Measurements from ENCODE around the gene GID8. TPM values are rescaled to one million over a fixed set of nuclear protein-coding genes. Genes with fewer than 3 reads are reported as not detected.

GID8 gene
- total and polyA plus RNA-seq, 2 of the 13 experiments (the other 11 are each of a cell fraction or from before 2014, with no cell fraction given), result 39.6 to 59.8 TPM

GRCh38 chr20:62984666-62985443, 46.9 kb downstream of the GID8 start:
- peaks cover 49 to 91% of the 10 kb centered on the region in 2 experiments for H3K27me3 ChIP-seq (ENCODE audit: control insufficient read depth in 1 of 2, insufficient read depth in 2 of 2, low read length in 2 of 2)
- DNase-seq (ENCODE audit: low spot score) (no peak), FAIRE-seq (no peak), ATAC-seq (no peak)
- TF ChIP-seq MAFF (IDR thresholded peaks at IDR 0.05; ENCODE audit: low read depth, low read length), result peak; percentile 89
- no peak for TF ChIP-seq GMEB1 (CRISPR knock-in tag; IDR thresholded peaks at IDR 0.05; ENCODE audit: borderline replicate concordance)
- TF ChIP-seq POLR2AphosphoS5 (IDR thresholded peaks at IDR 0.05; ENCODE audit: low read depth, low read length), result no peak
- no peak for TF ChIP-seq RNF219 (CRISPR knock-in tag; IDR thresholded peaks at IDR 0.05)
- TF ChIP-seq MED8 (CRISPR knock-in tag; IDR thresholded peaks at IDR 0.05; ENCODE audit: insufficient replicate concordance), result no peak
- no peak for TF ChIP-seq ZNF850 (CRISPR knock-in tag; conservative IDR thresholded peaks at IDR 0.05)
- no peak for TF ChIP-seq GPBP1L1 (CRISPR knock-in tag; IDR thresholded peaks at IDR 0.05)
- TF ChIP-seq CBFB (CRISPR knock-in tag; IDR thresholded peaks at IDR 0.05), result no peak
- peak; percentile 89 to 93 for TF ChIP-seq MAFK (conservative IDR thresholded peaks at IDR 0.05 in 1 of 2, IDR thresholded peaks at IDR 0.05 in 1 of 2; ENCODE audit: low read length in 2 of 2)
- no peak for TF ChIP-seq ZNF180 (CRISPR knock-in tag; IDR thresholded peaks at IDR 0.05; ENCODE audit: borderline replicate concordance, low read depth)
- no TSS peak for BruUV-seq (replicated peaks)
- 18% methylated on average over 10 of the region's 18 CpGs for WGBS (ENCODE audit: low lambda C conversion rate)
- no peaks in the 10 kb centered on the region for H3K36me3 ChIP-seq (replicated peaks in 1 of 2; ENCODE audit: control insufficient read depth in 1 of 2, insufficient read depth in 2 of 2, low read length in 2 of 2)
- ChIA-PET POLR2A (no interaction called here), CTCF (ENCODE audit: low intra/inter-chr PET ratio, low total read pairs) (no interaction called here)
- no peak overlapping the region for H3K4me3 ChIP-seq (replicated peaks in 1 of 3; ENCODE audit: insufficient read depth in 1 of 3, low read depth in 2 of 3, low read length in 3 of 3)
- no peaks in the 10 kb centered on the region for H3K79me2 ChIP-seq (ENCODE audit: insufficient read depth, low read length)
- intact Hi-C loops (cut with micrococcal nuclease; ENCODE audit: unreplicated experiment) (no loop called here), in situ Hi-C loops (cut with HindIII; ENCODE audit: extremely low pct_ligation_motif_present, low pct_unique_long_range_greater_than_20kb) (no loop called here)
- no peaks in the 10 kb centered on the region for H3K4me1 ChIP-seq (ENCODE audit: insufficient read depth, low read length)
- H3K9me3 ChIP-seq (ENCODE audit: low read length), result no peaks in the 10 kb centered on the region
- no peak overlapping the region for H3K4me2 ChIP-seq (ENCODE audit: low read depth, low read length)
- H3K27ac ChIP-seq (ENCODE audit: extremely low read length, insufficient read depth, low read length), result no peak overlapping the region
- H4K20me1 ChIP-seq (ENCODE audit: insufficient read depth, low read length), result no peaks in the 10 kb centered on the region; the same call in 1 of the 2 replicates
- no peak overlapping the region for H2AFZ ChIP-seq (ENCODE audit: low read length)
- H3K9ac ChIP-seq (ENCODE audit: insufficient read depth, low read depth, low read length), result no peak overlapping the region
